Activated CD4-positive, alpha-beta T cell treated with anti-CD3 and anti-CD28 coated beads, Interleukin-2, amount 50 U/mL, for 24 hours (primary cell): ENCODE results near the gene SASH1.

Experiments used
- DNase-seq, 2 donors: peaks; one replicate each; pipeline ENCODE4 v3.0.0-alpha.2; 2020; ENCODE audit warnings: low read depth in 1 of 2, low spot score in 1 of 2

Gene SASH1

GRCh38 chr6:148538261-148539190 is 195.9 kb downstream of the SASH1 start:
- DNase-seq: no peak

GRCh38 chr6:148543540-148543939 is 200.9 kb downstream of the SASH1 start:
- no peak for DNase-seq

GRCh38 chr6:148544421-148544820 is 201.8 kb downstream of the SASH1 start:
- DNase-seq: no peak

GRCh38 chr6:148545901-148546300 is 203.3 kb downstream of the SASH1 start:
- no peak for DNase-seq

- no peak for DNase-seq
Measured at GRCh38 chr6:148547110-148547509, 204.5 kb downstream of the SASH1 start.

- no peak for DNase-seq
Measured at GRCh38 chr6:148548065-148548748, 205.6 kb downstream of the SASH1 start.

GRCh38 chr6:148548749-148549140 is 206.1 kb downstream of the SASH1 start:
- no peak for DNase-seq

- no peak for DNase-seq
Measured at GRCh38 chr6:148550569-148550968, 207.9 kb downstream of the SASH1 start.

- DNase-seq: no peak
Measured at GRCh38 chr6:148551226-148551625, 208.6 kb downstream of the SASH1 start.

GRCh38 chr6:148556410-148556809 is 213.8 kb downstream of the SASH1 start:
- DNase-seq: no peak

GRCh38 chr6:148557796-148558321 is 215.2 kb downstream of the SASH1 start:
- DNase-seq: no peak

GRCh38 chr6:148559848-148560433 is 217.3 kb downstream of the SASH1 start:
- DNase-seq: peak; percentile 54

GRCh38 chr6:148561629-148562028 is 219.0 kb downstream of the SASH1 start:
- DNase-seq: no peak

GRCh38 chr6:148563066-148563465 is 220.4 kb downstream of the SASH1 start:
- DNase-seq: no peak

- no peak for DNase-seq
Measured at GRCh38 chr6:148564494-148565035, 221.9 kb downstream of the SASH1 start.

- DNase-seq: no peak
Measured at GRCh38 chr6:148565321-148565926, 222.8 kb downstream of the SASH1 start.

- no peak for DNase-seq
Measured at GRCh38 chr6:148565930-148566663, 223.5 kb downstream of the SASH1 start.

GRCh38 chr6:148566664-148567350 is 224.2 kb downstream of the SASH1 start:
- DNase-seq: no peak

- DNase-seq: no peak
Measured at GRCh38 chr6:148570456-148570855, 227.8 kb downstream of the SASH1 start.
